Stimulated activated naive CD8-positive, alpha-beta T cell treated with anti-CD3 and anti-CD28 coated beads, Interleukin-15, amount 100 ng/mL, for 72 hours (primary cell): ENCODE results near the gene STAT3.
"Not testable (repeated sequence)": the region's sequence is repeated elsewhere in the genome, so short reads cannot be mapped to it uniquely, and the experiment has no call there.

ENCODE experiments used
- ATAC-seq: fragments of 150-1000 bp; cut with Tn5 transposase; 2 replicates; pipeline ENCODE4 v1.10.0; 2021; ENCODE audit warnings: mild to moderate bottlenecking, moderate library complexity
- DNase-seq, 2 donors: peaks; one replicate each; pipeline ENCODE4 v3.0.0; 2021 to 2022
- H3K27ac Mint-ChIP-seq, 2 donors: one replicate each; pipeline ENCODE4 v1.8.0; 2022; ENCODE audit warnings: mild to moderate bottlenecking in 2 of 2, mixed read lengths in 2 of 2, moderate library complexity in 2 of 2
- H3K27me3 Mint-ChIP-seq: one replicate; pipeline ENCODE4 v1.8.0; 2022; ENCODE audit warnings: mixed read lengths
- H3K4me1 Mint-ChIP-seq: one replicate; pipeline ENCODE4 v1.8.0; 2022; ENCODE audit warnings: mild to moderate bottlenecking, mixed read lengths
- H3K4me3 Mint-ChIP-seq, 2 donors: one replicate each; pipeline ENCODE4 v1.8.0; 2022; ENCODE audit warnings: mild to moderate bottlenecking in 2 of 2, mixed read lengths in 2 of 2, moderate library complexity in 1 of 2
- H3K9me3 Mint-ChIP-seq, 2 donors: one replicate each; pipeline ENCODE4 v1.8.0; 2022; ENCODE audit warnings: mixed read lengths in 2 of 2

Gene STAT3

DNA sequence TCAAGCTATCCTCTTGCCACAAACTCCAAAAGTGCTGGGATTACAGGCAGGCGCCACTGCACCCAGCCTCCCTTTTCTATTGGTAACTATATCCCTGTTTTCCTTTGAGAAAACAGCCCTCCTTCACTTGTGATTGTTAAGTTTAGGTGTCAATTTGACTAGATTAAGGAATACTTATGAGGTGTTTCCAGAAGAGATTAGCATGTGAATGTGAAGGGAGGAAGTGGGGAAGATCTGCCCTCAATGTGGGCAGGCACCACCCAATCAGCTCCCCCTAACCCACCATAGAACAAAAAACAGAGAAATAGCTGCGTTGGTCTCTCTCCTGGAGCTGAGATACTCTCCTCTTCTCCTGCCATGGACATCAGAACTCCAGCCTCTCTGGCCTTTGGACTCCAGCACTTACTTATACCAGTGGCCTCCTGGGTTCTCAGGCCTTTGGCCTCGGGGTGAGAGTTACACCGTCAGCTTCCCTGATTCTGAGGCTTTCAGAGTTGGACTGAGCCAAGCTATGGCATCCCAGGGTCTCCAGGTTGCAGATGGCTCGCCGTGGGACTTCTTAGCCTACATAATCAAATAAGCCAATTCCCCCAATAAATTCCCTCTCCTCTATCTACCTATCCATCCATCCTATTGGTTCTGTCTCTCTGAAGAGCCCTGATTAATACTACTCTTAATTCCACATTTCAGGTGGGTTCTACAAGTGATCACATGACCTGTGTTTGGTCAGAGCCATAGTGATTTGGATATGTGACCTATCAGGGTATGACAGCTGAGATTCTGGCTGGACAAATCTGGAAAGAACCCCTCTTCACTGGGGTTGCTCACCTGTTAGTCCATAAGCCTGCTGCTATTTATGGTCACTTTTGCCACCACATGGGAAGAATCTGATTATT is 12.0 kb upstream of the STAT3 start:
- H3K27me3 Mint-ChIP-seq: no peaks in the 10 kb centered on the region
- H3K4me3 Mint-ChIP-seq: peak overlapping the region; percentile 42 to 48

DNA sequence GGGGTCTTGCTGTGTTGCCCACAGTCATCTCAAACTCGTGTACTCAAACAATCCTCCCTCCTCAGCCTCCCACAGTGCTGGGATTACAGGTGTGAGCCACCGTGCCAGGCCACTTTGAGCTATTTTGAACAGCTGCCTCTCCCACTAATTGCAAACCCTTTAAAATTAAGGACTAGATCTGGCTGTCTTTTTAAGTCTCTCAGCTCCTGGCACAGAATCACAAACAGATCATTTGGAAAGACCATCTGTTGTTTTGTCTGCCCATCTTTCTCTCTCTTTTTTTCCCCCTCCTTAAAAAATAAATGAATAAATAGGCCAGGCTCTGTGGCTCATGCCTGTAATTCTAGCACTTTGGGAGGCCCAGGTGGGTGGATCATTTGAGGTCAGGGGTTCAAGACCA is 10.9 kb upstream of the STAT3 start:
- Mint-ChIP-seq H3K4me1 (peaks cover 64% of the 10 kb centered on the region), H3K27me3 (no peaks in the 10 kb centered on the region), H3K27ac (no peak overlapping the region), H3K4me3 (no peak overlapping the region), H3K9me3 (no peaks in the 10 kb centered on the region)
- ATAC-seq: no peak
- no peak for DNase-seq

More for the DNA sequence above, 12.0 kb upstream of the STAT3 start:
- Mint-ChIP-seq H3K27ac (peak overlapping the region in 1 of 2 donors; percentile 81), H3K9me3 (no peaks in the 10 kb centered on the region), H3K4me1 (peaks cover 55% of the 10 kb centered on the region)
- ATAC-seq (no peak), DNase-seq (no peak)

DNA sequence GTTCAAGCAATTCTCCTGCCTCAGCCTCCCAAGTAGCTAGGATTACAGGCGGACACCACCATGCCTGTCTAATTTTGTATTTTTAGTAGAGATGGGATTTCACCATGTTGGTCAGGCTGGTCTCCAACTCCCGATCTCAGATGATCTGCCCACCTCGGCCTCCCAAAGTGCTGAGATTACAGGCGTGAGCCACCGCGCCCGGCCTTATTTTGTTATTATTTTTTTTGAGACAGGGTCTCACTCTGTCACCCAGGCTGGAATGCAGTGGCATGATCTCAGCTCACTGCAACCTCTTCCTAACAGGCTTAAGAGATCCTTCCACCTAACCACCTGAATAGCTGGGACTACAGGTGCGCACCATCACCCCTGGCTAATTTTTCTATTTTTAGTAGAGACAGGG is 7.4 kb upstream of the STAT3 start:
- H3K27ac Mint-ChIP-seq, DNase-seq, H3K27me3 Mint-ChIP-seq, H3K4me3 Mint-ChIP-seq, H3K9me3 Mint-ChIP-seq, ATAC-seq: not testable (repeated sequence)
- H3K4me1 Mint-ChIP-seq: peaks cover 52% of the 10 kb centered on the region

DNA sequence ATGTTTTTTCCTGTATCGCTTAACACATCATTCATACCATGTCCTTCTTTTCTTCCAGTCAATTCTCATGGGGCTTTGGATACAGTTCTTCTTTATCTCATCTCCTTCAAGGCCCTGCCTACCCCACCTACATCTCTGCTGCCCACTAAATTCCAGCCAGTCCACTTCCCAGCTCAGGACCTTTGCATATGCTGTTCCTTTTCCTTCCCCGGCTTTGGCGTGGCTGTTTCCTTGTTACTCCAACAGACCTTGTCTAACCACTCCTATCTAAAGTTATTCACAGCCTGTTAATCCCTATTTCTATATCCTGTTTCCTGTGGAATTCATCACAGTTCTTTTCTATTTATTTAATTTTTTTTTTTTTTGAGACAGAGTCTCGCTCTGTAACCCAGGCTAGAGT is 6.6 kb upstream of the STAT3 start:
- Mint-ChIP-seq H3K4me1 (peaks cover 52% of the 10 kb centered on the region), H3K9me3 (no peaks in the 10 kb centered on the region), H3K4me3 (peak overlapping the region in 1 of 2 donors; percentile 46), H3K27ac (peak overlapping the region in 1 of 2 donors; percentile 13), H3K27me3 (no peaks in the 10 kb centered on the region)
- no peak for ATAC-seq
- DNase-seq: no peak

DNA sequence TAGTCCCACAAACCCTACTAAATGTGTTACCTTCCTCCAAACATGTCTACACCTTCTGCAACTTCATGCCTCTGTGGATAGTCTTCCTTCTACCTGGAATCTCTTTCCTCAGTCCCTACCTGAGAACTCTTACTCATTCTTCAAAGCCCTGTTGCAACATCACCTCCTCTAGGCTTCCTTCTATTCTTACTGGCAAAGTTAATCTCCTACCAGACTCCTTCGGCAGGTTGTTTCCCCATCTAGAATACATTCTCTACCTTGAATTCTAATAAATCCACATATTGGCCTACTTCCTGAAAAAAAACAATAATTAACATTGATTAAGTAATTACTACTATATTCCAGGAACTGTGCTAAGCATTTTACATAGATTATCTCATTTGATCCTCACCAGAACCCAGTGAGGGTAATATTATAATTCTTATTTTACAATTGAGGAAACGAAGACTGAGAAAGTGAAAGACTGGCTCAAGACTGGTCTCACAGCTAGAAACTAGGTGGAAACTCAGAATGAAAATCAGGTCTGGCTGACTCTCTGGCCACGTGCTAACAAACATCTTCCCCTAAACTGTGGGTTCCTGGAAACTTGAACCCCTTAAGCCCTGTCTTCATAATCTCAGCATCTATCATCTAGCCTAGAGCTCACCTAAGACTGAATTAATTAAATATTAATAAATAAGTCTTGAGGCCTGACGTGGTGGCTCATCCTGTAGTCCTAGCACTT is 4.6 kb upstream of the STAT3 start:
- Mint-ChIP-seq H3K27me3 (no peaks in the 10 kb centered on the region), H3K9me3 (no peaks in the 10 kb centered on the region), H3K27ac (peak overlapping the region; percentile 9 to 20), H3K4me3 (peak overlapping the region in 1 of 2 donors; percentile 38), H3K4me1 (peaks cover 52% of the 10 kb centered on the region)
- no peak for ATAC-seq
- DNase-seq: no peak

DNA sequence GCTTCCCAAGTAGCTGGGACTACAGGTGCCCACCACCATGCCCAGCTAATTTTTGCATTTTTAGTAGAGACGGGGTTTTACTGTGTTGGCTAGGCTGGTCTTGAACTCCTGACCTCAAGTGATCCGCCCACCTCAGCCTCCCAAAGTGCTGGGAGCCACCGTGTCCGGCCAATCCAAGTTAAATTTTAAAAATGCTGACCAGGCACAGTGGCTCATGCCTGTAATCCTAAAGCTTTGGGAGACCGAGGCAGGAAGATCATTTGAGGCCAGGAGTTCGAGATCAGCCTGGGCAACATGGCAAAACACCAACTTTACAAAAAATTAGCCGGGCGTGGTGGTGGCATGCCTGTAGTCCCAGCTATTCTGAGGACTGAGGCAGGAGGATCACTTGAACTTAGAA is 3.2 kb upstream of the STAT3 start:
- not testable (repeated sequence) for H3K9me3 Mint-ChIP-seq
- H3K4me1 Mint-ChIP-seq: peaks cover 55% of the 10 kb centered on the region

DNA sequence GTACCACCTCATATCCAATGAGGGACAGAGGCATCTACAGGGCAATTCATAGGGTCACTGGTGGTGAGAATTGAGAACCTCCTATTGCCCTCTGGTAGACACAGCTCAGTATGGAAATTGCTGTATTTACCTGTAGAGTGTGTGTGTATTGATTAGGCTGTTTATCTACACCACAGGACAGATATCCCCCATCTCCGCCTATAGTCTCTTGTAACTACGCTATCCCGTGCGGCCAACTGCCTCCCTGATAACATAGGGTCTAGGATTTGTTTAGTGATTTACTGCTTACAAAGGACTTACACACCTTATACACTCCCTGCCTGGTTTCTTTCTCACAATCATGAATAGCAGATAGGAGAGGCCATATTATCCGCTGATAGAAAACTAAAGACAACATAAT is 1.7 kb upstream of the STAT3 start:
- ATAC-seq (no peak), DNase-seq (no peak)
- Mint-ChIP-seq H3K27me3 (no peaks in the 10 kb centered on the region), H3K4me3 (peak overlapping the region; percentile 55 to 92), H3K4me1 (peaks cover 69% of the 10 kb centered on the region), H3K27ac (peak overlapping the region; percentile 93 to 100), H3K9me3 (no peaks in the 10 kb centered on the region)

More for the DNA sequence above, 3.2 kb upstream of the STAT3 start:
- DNase-seq, H3K4me3 Mint-ChIP-seq, H3K27ac Mint-ChIP-seq, ATAC-seq, H3K27me3 Mint-ChIP-seq: not testable (repeated sequence)

DNA sequence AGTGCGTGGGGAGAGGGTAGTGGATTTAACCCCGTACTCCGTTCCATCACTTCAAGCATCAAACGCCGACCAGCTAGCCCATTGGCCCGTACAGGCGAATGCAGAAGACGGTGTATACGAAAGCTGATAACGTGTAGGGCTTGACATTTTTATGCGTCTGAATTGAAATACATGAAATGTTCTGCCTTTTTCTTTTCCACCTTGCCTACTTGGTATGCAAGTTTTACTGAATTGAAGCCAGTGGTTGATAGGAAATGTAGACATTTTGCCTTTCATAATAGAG is 834 bp upstream of the STAT3 start:
- no peaks in the 10 kb centered on the region for H3K9me3 Mint-ChIP-seq
- H3K4me3 Mint-ChIP-seq: peak overlapping the region; percentile 92 to 93
- DNase-seq (peak in 1 of 2 donors; percentile 91), ATAC-seq (peak; percentile 84)
- H3K27me3 Mint-ChIP-seq: no peaks in the 10 kb centered on the region
- peaks cover 69% of the 10 kb centered on the region for H3K4me1 Mint-ChIP-seq
- peak overlapping the region; percentile 100 for H3K27ac Mint-ChIP-seq

DNA sequence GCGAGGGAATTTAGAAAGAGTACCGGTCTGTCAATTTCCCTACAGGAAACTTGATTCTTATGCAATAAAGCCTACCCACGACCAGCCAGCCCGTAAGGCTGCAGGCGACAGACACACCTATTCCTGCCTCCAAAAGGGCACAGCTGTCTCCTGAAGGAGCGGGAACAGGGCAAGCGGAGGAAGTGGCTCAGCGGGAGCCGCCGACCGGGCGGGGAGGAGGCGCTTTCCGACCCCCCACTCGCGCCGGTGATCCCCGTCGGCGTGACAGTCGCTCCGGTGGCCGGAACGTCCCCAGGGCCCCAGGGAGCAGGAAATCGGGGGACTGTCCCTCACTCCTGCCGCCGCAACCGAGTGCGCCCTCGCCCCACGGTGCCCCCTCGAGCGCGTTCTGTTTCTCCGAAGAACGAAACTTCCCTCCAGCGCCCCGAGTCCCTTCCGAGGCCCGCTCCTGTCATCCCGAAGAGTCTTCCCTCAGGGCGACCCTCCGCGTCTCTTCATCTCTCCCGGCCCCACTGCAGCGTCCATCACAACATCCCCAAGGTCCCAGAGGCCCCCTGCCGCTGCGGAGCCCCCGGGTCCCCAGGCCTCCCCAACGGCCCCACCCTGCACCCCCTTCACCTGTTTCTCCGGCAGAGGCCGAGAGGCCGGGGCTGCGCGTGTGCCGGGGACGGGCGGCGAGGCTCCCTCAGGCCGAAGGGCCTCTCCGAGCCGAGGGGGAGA is 421 bp downstream of the STAT3 start:
- Mint-ChIP-seq H3K4me3 (peak overlapping the region; percentile 92 to 93), H3K4me1 (peaks cover 69% of the 10 kb centered on the region), H3K27me3 (no peaks in the 10 kb centered on the region), H3K9me3 (no peaks in the 10 kb centered on the region), H3K27ac (peak overlapping the region; percentile 100)
- DNase-seq (peak in 1 of 2 donors; percentile 64), ATAC-seq (peak; percentile 13)

DNA sequence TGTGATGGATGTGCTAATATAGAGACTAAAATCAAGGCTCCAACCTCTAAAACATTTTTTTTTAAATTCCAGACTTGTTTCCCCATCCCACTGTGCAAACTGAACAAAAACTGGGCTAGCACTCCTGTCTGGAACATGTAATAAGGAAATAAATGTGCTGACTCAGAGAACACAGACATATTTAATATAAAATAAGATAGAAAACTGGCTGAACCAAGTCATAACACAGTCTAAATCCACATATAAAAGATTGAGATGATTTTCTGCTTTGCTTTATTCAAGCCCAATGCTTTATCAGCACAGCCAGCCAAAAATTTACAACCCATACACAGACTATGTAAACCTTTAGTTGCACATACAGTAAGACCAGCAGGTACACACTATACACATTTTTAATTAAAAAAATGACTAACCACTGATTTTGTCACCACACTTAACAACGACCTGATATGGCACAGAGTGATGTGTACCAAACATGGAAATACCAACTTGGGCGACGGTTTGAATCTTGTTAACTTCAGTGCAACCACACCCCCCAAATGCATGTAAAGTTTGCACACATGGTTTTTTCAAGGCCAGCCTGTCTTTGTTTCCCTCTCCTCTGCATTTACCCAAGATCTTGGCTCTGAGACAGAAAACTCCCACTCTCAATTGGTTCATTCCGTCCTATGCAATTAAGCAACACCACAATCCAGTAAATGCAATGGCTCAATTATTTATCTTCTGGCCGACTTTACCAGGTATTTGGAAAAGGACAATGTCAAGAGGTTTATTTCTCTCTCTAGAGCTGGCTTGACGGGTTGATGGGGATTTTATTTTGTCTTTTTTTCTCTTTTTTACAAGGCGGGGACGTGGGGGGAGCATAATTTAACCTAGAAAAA is 1.2 kb downstream of the STAT3 start:
- H3K4me3 Mint-ChIP-seq: peak overlapping the region; percentile 92 to 93
- ATAC-seq (no peak), DNase-seq (no peak)
- H3K27ac Mint-ChIP-seq: peak overlapping the region; percentile 100
- peaks cover 70% of the 10 kb centered on the region for H3K4me1 Mint-ChIP-seq
- no peaks in the 10 kb centered on the region for H3K27me3 Mint-ChIP-seq
- H3K9me3 Mint-ChIP-seq: no peaks in the 10 kb centered on the region

DNA sequence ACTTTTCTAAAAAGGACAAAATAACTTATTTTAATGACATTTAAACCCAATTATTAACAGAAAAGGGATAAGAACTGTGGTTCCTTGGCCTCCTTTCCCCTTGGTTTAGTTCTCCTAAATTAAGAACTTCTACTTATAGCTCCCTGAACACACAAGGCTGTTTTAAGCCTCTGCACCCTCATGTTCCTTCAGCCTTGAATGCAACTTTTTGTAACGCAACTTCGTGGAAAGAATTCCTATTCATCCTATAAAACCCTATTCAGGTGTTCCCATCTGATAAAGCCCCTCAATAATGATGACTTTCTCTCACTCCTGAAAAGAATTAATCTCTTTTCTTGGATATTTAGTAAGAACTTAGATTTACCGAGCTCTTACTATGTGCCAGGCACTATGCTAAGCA is 6.3 kb downstream of the STAT3 start:
- no peak overlapping the region for H3K27ac Mint-ChIP-seq
- no peaks in the 10 kb centered on the region for H3K27me3 Mint-ChIP-seq
- H3K4me3 Mint-ChIP-seq: no peak overlapping the region

DNA sequence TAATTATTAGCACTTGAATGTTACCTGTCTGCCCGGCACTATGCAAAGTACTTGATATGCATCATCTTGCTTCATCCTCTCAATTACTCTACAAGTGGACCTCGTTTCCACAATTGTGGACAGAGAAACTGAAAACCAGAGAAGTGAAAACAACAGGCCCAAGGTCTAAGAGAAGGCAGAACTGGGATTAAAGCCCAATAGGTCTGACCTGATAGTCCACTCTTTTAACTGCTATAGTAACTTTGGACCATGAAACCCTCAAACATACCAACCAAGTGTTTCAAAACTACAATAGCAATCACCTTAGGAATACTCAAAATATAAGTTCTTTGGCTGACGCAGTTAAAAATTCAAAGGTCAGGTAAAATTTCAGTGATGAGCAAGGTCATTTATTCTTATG is 7.3 kb downstream of the STAT3 start:
- Mint-ChIP-seq H3K27ac (no peak overlapping the region), H3K4me1 (peaks cover 88% of the 10 kb centered on the region), H3K4me3 (no peak overlapping the region), H3K9me3 (no peaks in the 10 kb centered on the region), H3K27me3 (no peaks in the 10 kb centered on the region)
- no peak for DNase-seq
- no peak for ATAC-seq

More for the DNA sequence above, 6.3 kb downstream of the STAT3 start:
- ATAC-seq (no peak), DNase-seq (no peak)
- H3K9me3 Mint-ChIP-seq: no peaks in the 10 kb centered on the region
- peaks cover 96% of the 10 kb centered on the region for H3K4me1 Mint-ChIP-seq

DNA sequence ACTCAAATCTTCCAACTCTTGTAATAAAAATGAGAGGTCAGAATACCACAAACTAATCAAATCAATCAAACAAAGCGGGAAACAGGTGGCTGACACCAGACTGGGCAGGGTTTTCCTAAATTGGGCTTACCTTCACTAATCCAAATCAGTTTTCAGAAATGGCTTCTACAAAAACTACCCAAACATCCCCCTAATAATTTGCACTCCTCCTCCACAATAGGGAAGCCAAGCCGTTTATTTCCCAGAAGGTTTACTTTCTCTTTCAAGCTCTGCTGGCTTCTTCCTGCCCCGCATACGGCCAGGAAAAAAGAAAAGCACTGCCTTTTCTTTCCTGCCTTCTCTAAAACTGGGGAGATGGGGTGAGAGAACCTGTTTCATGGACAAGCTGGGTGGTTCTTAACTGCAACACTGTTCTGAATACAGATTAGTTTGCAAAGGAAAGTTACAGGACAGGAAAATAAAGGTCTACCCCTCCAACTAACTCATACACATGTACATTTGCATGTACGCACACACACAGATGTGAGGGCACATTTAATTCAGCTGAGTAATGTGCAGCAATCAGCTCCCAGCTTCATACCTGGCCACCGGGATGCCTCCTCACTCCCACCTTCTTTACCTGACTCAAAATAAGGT is 9.2 kb downstream of the STAT3 start:
- peak overlapping the region; percentile 57 to 93 for H3K27ac Mint-ChIP-seq
- ATAC-seq (peak; percentile 85), DNase-seq (peak in 1 of 2 donors; percentile 26)
- peak overlapping the region; percentile 76 to 81 for H3K4me3 Mint-ChIP-seq
- no peaks in the 10 kb centered on the region for H3K9me3 Mint-ChIP-seq
- H3K27me3 Mint-ChIP-seq: no peaks in the 10 kb centered on the region
- H3K4me1 Mint-ChIP-seq: peaks cover 88% of the 10 kb centered on the region

DNA sequence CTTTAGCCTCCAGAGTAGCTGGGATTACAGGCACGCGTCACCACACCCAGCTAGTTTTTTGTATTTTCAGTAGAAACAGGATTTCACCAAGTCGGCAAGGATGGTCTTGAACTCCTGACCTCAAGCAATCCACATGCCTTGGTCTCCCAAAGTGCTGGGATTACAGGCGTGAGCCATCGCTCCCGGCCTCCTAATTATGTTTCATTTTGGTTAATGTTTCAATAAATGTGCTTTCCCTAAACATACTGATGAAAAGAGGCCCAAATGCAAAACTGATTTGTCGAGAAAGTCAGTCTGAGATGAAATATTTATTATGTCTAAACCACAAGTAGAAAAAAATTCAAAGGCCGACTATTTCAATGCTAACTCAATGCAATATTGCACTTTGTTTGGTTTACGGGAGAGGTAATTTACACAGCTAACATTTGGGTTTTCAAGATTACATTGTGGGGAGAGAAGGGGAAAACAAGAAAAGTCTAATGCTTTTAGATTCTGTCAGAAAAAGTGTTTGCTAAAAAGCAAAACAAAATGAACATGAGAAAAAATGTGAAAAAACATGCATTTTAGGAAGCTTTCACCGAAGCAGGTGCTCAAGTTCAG is 9.8 kb downstream of the STAT3 start:
- Mint-ChIP-seq H3K4me3 (peak overlapping the region; percentile 76 to 81), H3K9me3 (no peaks in the 10 kb centered on the region), H3K27ac (peak overlapping the region; percentile 23 to 86), H3K27me3 (no peaks in the 10 kb centered on the region), H3K4me1 (peaks cover 85% of the 10 kb centered on the region)
- peak; percentile 59 for ATAC-seq
- DNase-seq: no peak
